GM20000 (cell line): ENCODE data around the gene TBL1X.

ENCODE experiments used
- DNase-seq: peaks from one replicate; pipeline ENCODE4 v3.0.0; 2012; ENCODE audit warnings: low spot score
- TF ChIP-seq, protein P1 (sequence below): IDR thresholded peaks from 2 replicates; pipeline ENCODE4 v1.5.1; 2012; ENCODE audit warnings: mild to moderate bottlenecking, control low read depth; ENCODE audit errors: extremely low read depth, missing control alignments

Gene TBL1X

DNA sequence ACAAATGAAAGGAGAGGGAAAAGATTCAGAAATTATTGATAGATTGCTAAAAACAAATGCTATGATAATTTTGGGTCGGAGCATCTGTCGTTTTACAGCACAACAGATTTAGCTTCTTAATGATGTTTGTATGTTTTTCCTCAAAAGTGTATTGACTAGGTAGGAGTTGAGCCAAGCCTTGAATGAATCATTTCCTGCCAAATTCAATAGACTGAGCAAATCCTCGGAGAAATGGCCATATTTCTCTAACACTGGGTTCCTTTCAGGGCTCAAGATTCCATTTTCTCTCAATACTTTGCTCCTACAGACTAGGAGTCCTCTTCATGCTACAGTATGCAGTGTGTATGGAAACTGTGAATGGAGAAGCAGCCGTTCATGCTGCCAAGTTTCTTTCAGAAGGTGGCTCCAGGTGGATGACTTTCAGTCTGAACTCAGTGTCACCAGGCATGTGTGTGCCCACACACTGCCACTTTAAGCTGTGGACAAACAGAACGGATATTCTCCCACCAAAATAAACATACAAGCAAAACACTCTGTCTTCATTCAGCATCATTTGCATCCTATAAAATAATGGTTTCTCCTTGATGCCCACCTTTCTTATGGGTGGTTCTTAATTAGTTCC is 146.0 kb downstream of the TBL1X start:
- TF ChIP-seq, protein P1, sequence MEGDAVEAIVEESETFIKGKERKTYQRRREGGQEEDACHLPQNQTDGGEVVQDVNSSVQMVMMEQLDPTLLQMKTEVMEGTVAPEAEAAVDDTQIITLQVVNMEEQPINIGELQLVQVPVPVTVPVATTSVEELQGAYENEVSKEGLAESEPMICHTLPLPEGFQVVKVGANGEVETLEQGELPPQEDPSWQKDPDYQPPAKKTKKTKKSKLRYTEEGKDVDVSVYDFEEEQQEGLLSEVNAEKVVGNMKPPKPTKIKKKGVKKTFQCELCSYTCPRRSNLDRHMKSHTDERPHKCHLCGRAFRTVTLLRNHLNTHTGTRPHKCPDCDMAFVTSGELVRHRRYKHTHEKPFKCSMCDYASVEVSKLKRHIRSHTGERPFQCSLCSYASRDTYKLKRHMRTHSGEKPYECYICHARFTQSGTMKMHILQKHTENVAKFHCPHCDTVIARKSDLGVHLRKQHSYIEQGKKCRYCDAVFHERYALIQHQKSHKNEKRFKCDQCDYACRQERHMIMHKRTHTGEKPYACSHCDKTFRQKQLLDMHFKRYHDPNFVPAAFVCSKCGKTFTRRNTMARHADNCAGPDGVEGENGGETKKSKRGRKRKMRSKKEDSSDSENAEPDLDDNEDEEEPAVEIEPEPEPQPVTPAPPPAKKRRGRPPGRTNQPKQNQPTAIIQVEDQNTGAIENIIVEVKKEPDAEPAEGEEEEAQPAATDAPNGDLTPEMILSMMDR, result no peak
- no peak for DNase-seq

DNA sequence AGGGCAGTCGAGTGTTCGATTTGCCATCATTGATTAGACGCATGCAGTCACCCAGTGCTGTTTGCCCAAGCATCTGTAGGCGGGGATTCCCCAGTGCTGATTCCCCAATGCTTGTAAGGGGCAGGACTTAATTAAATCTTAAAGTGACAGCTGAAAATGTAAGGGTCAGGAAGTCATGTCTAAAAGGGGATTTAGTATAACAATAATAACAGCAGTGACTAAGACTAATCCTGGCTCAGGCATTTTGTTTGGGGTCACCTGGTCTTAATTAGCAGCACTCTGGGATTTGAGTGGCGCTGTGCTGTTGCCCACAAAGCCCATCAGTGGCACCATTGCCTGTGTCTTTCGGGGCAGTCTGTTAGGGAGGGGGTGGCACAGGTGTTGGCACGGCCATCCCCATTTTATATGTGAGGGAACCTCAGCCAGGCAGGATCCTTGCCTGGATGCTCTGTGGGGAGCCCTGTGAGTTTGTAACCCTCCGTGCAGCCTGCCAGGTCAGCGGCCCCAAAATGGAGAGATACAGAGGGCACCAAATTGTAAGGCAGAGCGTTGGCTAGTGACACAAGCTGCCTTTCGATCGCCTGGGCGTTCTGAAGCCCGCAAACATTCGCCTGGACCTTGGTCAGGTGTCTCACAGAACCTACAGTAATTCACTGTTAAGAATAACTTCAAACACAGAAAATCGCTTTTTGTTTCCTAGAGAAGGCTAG is 146.7 kb downstream of the TBL1X start:
- peak; percentile 5 for DNase-seq
- TF ChIP-seq, protein P1, result no peak

GRCh38 chrX:9612146-9612505 is 147.3 kb downstream of the TBL1X start:
- TF ChIP-seq, protein P1, result no peak

GRCh38 chrX:9614016-9614415 is 149.2 kb downstream of the TBL1X start:
- no peak for DNase-seq
- TF ChIP-seq, protein P1, result no peak

More at GRCh38 chrX:9612146-9612505, 147.3 kb downstream of the TBL1X start:
- DNase-seq, result no peak

- no peak for DNase-seq
- TF ChIP-seq, protein P1, result no peak
Measured at GRCh38 chrX:9619133-9619532, 154.3 kb downstream of the TBL1X start.

- no peak for DNase-seq
- TF ChIP-seq, protein P1, result no peak
Measured at GRCh38 chrX:9619581-9619980, 154.7 kb downstream of the TBL1X start.

GRCh38 chrX:9622128-9622527 is 157.3 kb downstream of the TBL1X start:
- TF ChIP-seq, protein P1, result no peak

More at GRCh38 chrX:9622128-9622527, 157.3 kb downstream of the TBL1X start:
- no peak for DNase-seq
